Mammary epithelial cell (primary cell): ENCODE measurements around the gene MKI67.

Source experiments
- CTCF ChIP-seq, 2 donors: IDR thresholded peaks in 1 of 2; conservative IDR thresholded peaks in 1 of 2; 2 replicates each; pipeline ENCODE4 v1.5.1; 2011 to 2012; ENCODE audit warnings: inconsistent platforms in 2 of 2, low read length in 2 of 2, mild to moderate bottlenecking in 2 of 2, control low read depth in 1 of 2, low read depth in 1 of 2; ENCODE audit not compliant: insufficient read depth in 1 of 2; ENCODE audit errors: extremely low read depth in 1 of 2
- EZH2 ChIP-seq: IDR thresholded peaks from 2 replicates; pipeline ENCODE4 v1.6.1; 2012; ENCODE audit warnings: low read length, inconsistent platforms, borderline replicate concordance

GRCh38 chr10:128156999-128157755 is 31.0 kb upstream of the MKI67 start:
- TF ChIP-seq CTCF (conservative IDR thresholded peaks at IDR 0.05 in 1 of 2, IDR thresholded peaks at IDR 0.05 in 1 of 2; ENCODE audit: extremely low read depth in 1 of 2, insufficient read depth in 1 of 2, low read depth in 1 of 2, low read length in 2 of 2): no peak
- TF ChIP-seq EZH2: no peak
